GM18519 (cell line): Measurements from ENCODE around the gene KRTAP3-1.

Source experiments
- ATAC-seq: cut with Tn5 transposase; IDR thresholded peaks from one replicate; pipeline ENCODE4 v1.9.1; 2021; ENCODE audit warnings: mild to moderate bottlenecking, moderate library complexity; ENCODE audit not compliant: unreplicated experiment, low FRiP score

The KRTAP3-1 gene

GRCh38 chr17:40980596-40980995, 28.3 kb downstream of the KRTAP3-1 start:
- no peak for ATAC-seq

- no peak for ATAC-seq
Observed at GRCh38 chr17:40980117-40980516, 28.8 kb downstream of the KRTAP3-1 start.

- ATAC-seq, result no peak
Observed at GRCh38 chr17:40978575-40979151, 30.3 kb downstream of the KRTAP3-1 start.

- ATAC-seq, result no peak
Observed at GRCh38 chr17:40975516-40975915, 33.4 kb downstream of the KRTAP3-1 start.

GRCh38 chr17:40974366-40974765, 34.6 kb downstream of the KRTAP3-1 start:
- ATAC-seq, result no peak

- no peak for ATAC-seq
Observed at GRCh38 chr17:40967582-40967981, 41.3 kb downstream of the KRTAP3-1 start.

- ATAC-seq, result no peak
Observed at GRCh38 chr17:40966848-40967247, 42.1 kb downstream of the KRTAP3-1 start, which contains the start of gene KRT39. KRT39 (minus strand) TSS chr17:40966948; CDS start chr17:40966856, 92 bp downstream.

GRCh38 chr17:40963838-40964237, 45.1 kb downstream of the KRTAP3-1 start:
- no peak for ATAC-seq

GRCh38 chr17:40962059-40962561, 46.8 kb downstream of the KRTAP3-1 start:
- no peak for ATAC-seq

- ATAC-seq, result no peak
Observed at GRCh38 chr17:40961591-40961990, 47.3 kb downstream of the KRTAP3-1 start.

GRCh38 chr17:40960144-40960543, 48.8 kb downstream of the KRTAP3-1 start:
- no peak for ATAC-seq
